ENCODE data around the gene DDX47.

- TF ChIP-seq REST (IDR thresholded peaks at IDR 0.05; ENCODE audit: insufficient read depth in 1 of 2, low read depth in 2 of 2, low read length in 1 of 2) (no peak), CTCF (IDR thresholded peaks at IDR 0.05) (no peak), POLR2AphosphoS5 (IDR thresholded peaks at IDR 0.05; ENCODE audit: low read depth, low read length) (peak; percentile 61; the same call in 1 of the 2 replicates), SIN3A (IDR thresholded peaks at IDR 0.05; ENCODE audit: borderline replicate concordance, insufficient read depth, low read depth, low read length) (no peak), TCF7L2 (IDR thresholded peaks at IDR 0.05; ENCODE audit: low read depth, low read length) (no peak)
Observed at GRCh38 chr12:12877781-12878455, 64.8 kb downstream of the DDX47 start.
